ENCODE data around the gene DNLZ. TPM values are rescaled to one million over a fixed set of nuclear protein-coding genes. Genes with fewer than 3 reads are reported as not detected.
A peak's percentile ranks its signal among the peaks of the same experiment; 100 is the strongest.

Gene DNLZ
- total and polyA plus RNA-seq, 12 donors, result 3.1 to 28.9 (median 17.5) TPM

DNA sequence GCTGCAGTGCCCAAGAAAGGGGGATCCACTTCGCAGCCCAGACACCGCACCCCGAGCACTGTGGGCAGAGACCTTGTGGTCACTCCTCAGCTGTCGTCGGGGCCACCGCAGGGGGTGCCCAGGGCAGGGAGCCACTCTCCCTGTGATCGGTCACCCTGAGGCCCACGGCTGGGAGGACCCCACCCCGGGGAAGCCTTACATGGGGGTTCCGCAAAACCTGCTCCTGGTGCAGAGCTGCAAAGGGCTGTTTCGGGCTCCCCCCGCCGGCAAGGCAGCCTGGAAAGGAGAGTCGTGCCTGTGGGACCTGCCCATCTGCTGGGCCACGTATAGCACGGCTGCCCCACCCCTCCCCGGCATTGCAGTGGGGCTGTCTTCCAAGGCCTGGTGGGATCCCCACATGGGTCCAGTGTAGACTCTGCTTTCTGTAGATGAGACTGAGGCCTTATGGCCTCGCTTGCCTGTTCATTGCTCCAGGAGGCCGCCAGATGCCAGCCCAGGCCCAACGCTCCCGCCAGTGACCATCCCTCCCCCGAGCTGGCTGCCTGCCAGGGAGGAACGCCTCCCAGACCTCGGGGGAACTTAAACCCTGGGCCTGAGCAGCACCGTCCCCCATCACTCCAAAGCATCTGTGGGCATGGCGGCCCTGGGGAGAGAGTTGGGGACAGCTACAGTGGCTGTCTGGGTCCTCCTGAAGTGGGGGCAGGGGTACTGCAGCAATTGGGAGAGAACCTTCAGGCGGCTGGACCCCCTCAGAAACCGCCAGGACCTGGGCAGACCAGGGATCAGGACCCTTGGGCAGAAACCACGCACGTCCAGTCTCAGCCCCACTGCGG, 1.6 kb upstream of the DNLZ start:
- intact Hi-C loops (cut with DNase I), result no loop called here
- DNase-seq, result no peak
- no peak for TF ChIP-seq POLR2A (IDR thresholded peaks at IDR 0.05)
- TF ChIP-seq, protein P1, sequence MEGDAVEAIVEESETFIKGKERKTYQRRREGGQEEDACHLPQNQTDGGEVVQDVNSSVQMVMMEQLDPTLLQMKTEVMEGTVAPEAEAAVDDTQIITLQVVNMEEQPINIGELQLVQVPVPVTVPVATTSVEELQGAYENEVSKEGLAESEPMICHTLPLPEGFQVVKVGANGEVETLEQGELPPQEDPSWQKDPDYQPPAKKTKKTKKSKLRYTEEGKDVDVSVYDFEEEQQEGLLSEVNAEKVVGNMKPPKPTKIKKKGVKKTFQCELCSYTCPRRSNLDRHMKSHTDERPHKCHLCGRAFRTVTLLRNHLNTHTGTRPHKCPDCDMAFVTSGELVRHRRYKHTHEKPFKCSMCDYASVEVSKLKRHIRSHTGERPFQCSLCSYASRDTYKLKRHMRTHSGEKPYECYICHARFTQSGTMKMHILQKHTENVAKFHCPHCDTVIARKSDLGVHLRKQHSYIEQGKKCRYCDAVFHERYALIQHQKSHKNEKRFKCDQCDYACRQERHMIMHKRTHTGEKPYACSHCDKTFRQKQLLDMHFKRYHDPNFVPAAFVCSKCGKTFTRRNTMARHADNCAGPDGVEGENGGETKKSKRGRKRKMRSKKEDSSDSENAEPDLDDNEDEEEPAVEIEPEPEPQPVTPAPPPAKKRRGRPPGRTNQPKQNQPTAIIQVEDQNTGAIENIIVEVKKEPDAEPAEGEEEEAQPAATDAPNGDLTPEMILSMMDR (IDR thresholded peaks at IDR 0.05), result no peak

DNA sequence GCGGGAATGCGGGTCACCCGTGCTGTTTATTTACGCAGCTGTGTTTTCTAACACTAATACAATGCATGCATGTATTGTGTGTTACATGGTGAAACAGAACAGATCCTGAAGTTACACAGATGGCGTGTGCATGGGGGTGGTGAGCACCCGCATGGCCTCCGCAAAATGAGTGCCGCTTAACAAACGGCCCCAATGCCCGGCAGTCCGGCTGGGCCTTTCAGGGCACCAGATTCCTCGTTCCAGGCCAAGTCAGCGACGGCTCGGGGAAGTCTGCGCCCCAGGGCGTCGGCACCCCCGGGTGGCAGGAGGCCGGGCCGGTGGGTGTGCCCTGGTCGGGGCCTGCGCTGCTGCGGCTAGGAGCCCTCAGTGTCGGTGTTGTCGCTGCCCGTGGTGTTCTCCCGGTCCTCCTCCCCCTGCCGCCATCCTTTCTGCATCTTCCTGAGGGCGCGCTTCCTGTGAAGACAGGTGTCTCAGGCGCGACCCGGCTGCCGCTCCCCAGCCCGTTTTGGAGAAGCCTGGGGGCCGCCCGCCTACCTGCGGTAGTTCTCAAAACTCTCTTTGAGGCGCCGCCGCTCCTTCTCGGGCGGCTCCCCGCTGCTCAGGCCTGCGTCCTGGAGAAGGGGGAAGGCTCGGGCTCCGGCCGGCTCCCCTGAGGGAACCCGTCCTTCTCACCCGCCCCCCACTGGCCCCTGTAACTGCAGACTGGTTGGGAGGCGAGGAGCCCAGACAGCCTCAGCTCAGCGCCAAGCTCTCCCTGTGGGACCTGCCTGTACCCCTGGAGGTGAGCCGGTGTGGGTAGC, 605 bp upstream of the DNLZ start:
- TF ChIP-seq, protein P1 (IDR thresholded peaks at IDR 0.05), result peak in 3 of 6 experiments; percentile 8 to 44 (median 17)
- no peak for TF ChIP-seq POLR2A (IDR thresholded peaks at IDR 0.05)
- 35 to 44% (median 40%) methylated on average over 25 to 54 of the region's 54 CpGs; no CpG with 5 or more reads in 1 of the 4 donors for whole genome bisulfite sequencing, 4 donors
- peak overlapping the region in 1 of 5 donors; percentile 85 for H3K27ac ChIP-seq
- H3K9me3 ChIP-seq (replicated peaks in 1 of 3), result no peaks in the 10 kb centered on the region
- peaks cover 0 to 8% of the 10 kb centered on the region in 2 donors for H3K4me1 ChIP-seq (replicated peaks in 1 of 2)
- peak overlapping the region in 1 of 4 donors; percentile 73 for H3K4me3 ChIP-seq
- no peaks in the 10 kb centered on the region for H3K27me3 ChIP-seq
- DNase-seq, result no peak
- H3K36me3 ChIP-seq (replicated peaks in 1 of 2), result no peaks in the 10 kb centered on the region
- intact Hi-C loops (cut with DNase I), result no loop called here

More for the DNA sequence above, 1.6 kb upstream of the DNLZ start:
- Histone ChIP-seq H3K4me1 (replicated peaks in 1 of 2) (peaks cover 0 to 8% of the 10 kb centered on the region in 2 donors), H3K27me3 (no peaks in the 10 kb centered on the region), H3K36me3 (replicated peaks in 1 of 2) (no peaks in the 10 kb centered on the region), H3K27ac (no peak overlapping the region), H3K9me3 (replicated peaks in 1 of 3) (no peaks in the 10 kb centered on the region), H3K4me3 (no peak overlapping the region)
- WGBS, 4 donors, result 71 to 77% (median 75%) methylated on average over 15 to 31 of the region's 31 CpGs

DNA sequence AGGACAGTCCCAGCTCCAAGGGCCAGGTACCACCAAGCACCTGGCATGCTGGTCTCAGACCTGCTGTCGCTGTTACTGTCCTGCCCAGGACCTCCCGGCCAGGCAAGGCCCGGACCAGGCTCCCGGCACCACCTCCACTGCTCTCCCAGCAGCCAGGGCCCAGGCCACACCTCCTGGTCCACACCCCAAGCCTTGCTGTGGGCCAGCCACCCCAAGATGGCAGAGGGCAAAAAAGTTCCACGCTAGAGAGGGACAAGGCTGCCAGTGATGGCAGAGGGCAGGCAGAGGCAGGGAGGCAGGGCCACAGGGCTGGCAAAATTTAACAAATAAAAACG, 1.1 kb downstream of the DNLZ start:
- H3K4me1 ChIP-seq (replicated peaks in 1 of 2), result peaks cover 0 to 14% of the 10 kb centered on the region in 2 donors
- no peaks in the 10 kb centered on the region for H3K9me3 ChIP-seq (replicated peaks in 1 of 3)
- no peaks in the 10 kb centered on the region for H3K36me3 ChIP-seq (replicated peaks in 1 of 2)
- TF ChIP-seq, protein P1 (IDR thresholded peaks at IDR 0.05), result no peak
- TF ChIP-seq POLR2A (IDR thresholded peaks at IDR 0.05), result no peak
- WGBS, 4 donors, result 77 to 88% (median 85%) methylated on average over 2 to 6 of the region's 6 CpGs
- H3K4me3 ChIP-seq, result no peak overlapping the region
- intact Hi-C loops (cut with DNase I), result no loop called here
- no peak for DNase-seq
- H3K27ac ChIP-seq, result peak overlapping the region in 2 of 5 donors; percentile 42 to 93
- no peaks in the 10 kb centered on the region for H3K27me3 ChIP-seq

DNA sequence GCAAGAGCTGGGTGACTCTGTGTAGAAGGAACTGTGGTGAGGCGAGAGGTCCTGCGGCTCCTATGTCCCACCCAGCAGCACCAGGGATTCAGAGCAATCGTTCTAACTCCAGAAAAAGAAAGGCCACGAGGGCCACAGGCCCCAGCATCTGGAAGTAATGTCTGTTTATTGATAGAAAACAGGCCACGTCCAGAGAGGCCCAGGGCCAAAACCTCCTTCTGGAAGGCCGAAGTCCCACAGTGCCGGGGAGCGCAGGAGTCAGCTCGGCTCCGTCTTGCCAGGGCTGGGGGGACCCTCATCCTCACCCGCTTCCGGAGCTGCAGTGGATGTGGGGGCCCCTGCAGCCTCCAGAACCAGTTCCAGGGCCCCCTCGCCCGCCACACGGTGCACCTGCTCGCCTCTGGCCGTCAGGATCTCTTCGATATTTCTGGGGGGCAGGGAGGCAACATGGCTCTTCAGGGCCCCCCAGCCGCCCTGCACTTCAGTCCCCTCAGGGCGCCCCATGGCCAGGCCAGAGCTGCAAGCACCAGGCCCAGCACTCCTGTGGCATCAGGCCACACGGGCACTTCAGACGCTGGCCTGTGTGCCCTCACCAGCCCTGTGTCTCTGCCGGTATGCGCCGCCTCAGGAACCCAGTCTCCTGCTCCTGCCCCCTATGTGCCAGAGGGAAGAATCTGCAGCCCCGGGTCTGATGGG, 1.6 kb downstream of the DNLZ start:
- Histone ChIP-seq H3K9me3 (replicated peaks in 1 of 3) (no peaks in the 10 kb centered on the region), H3K27me3 (no peaks in the 10 kb centered on the region), H3K4me3 (no peak overlapping the region), H3K36me3 (replicated peaks in 1 of 2) (no peaks in the 10 kb centered on the region), H3K4me1 (replicated peaks in 1 of 2) (peaks cover 0 to 14% of the 10 kb centered on the region in 2 donors), H3K27ac (no peak overlapping the region)
- 81 to 88% (median 84%) methylated on average over 23 to 26 of the region's 26 CpGs; no CpG with 5 or more reads in 1 of the 4 donors for WGBS, 4 donors
- TF ChIP-seq, protein P1 (IDR thresholded peaks at IDR 0.05), result no peak
- TF ChIP-seq POLR2A (IDR thresholded peaks at IDR 0.05), result no peak
- DNase-seq, result no peak
- intact Hi-C loops (cut with DNase I), result no loop called here

All from adrenal gland (tissue), 12 donors.